MV-4-11 (cell line): ENCODE data around the gene INHA.

Experiments used
- DNase-seq: peaks from one replicate; lab custom pipeline; 2025; lab: John Stamatoyannopoulos, UW

The INHA gene

DNA sequence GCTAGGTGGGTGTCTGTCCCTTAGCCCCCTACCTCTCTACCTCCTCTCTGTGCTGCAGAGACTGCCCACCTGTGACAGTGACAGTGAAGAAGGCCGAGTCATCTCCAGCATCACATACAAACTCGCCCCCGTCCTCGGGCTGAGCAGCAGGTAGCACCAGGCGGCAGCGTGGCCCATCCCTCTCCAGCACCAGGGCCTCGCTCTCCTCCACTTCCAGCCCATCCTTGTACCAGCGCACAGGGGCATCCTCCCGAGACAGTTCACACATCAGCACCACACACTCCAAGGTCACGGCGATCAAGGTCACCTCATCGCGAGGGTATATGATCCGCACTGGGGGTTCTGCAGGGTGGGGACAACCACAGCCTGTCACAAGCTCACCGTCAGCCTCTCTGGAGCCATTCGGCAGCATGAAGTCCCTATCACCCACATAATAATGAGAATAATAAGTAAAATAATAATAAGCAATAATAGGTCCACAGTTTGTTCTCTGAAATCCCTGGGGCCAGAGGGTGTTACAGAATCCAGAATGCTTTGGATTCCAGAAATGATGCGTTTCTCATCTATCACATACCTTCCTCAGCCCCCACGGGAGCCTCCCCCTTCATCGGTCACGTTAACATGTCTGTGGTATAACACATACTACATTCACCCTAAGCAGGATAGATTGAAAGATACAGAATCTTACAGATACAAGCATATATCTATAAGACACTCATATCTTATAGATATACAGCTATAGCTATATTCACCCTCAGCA, 12.8 kb upstream of the INHA start:
- DNase-seq: no peak

- DNase-seq: no peak
These were observed 11.8 kb upstream of the INHA start for GRCh38 chr2:219560037-219560892.

- no peak for DNase-seq
These were observed 11.3 kb upstream of the INHA start for GRCh38 chr2:219560893-219561178.

DNA sequence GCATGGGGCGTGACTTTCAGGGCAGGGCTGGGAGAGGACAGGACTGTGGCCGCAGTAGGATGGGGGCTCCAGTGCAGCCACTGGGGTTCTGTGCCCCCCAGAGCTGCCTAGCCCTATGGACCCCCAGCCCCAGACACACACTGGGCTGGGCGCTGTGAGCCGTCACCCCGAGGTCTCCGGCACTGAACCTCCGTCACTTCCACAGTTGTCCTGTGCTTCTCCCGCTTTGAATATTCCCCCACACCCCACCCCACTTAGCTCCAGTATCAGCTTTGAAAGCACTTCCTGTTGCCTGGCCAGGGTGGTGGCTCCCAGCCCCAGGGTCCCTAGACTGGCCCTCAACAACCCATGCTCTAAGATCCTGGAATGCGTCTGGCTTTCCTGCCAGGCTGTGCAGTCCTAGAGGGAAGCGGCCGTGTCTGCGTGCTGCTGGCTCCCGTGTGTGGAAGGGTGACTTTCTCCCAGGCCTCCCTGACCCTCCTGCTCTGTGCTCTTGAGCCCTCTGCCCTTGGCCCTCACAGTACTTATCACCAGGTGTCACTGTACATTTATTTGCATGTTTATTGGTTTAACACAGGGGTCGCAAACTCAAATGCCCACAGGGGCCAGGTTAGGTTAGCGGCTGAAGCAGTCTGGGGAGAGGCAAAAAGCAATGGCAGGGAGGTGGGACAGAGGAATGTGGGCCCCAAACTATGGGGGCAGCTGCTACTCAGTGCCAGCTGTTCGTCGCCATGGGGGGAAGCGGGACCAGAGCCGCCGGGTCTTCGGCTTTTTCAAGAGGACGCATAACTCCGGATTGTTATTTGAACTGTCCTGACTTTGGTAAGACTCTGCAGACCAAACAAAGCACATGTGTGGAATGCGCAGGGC, 10.7 kb upstream of the INHA start:
- no peak for DNase-seq

GRCh38 chr2:219562049-219563020, 9.8 kb upstream of the INHA start:
- no peak for DNase-seq

DNA sequence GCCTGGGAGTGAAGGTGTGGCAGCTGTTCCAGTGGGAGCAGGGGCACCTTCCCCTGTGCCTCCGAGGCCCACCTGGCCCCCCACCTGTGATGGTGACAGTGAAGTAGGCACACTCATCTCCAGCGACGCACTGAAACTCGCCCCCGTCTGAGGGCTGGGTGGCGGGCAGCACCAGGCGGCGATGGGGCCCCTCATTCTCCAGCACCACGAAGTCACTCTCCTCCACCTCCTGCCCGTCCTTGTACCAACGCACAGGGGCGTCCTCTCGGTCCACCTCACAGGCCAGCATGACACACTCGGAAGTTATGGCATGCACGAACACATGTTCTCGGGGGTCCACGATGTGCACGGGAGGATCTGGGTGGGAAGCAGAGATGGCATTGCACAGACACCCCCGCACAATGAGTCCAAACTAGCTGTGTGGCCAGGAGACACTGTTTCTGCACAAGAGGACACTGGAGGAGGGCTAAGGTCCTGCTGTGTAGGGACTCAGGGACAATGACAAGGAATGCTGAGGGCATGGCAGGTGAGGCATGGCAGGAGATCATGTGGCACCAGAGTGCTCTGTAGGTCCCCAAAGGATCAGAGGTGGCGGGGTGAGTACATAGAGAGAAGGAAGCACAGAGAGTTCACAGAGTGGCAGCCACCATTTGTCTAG, 8.7 kb upstream of the INHA start:
- no peak for DNase-seq

GRCh38 chr2:219565130-219566080, 6.7 kb upstream of the INHA start:
- no peak for DNase-seq

GRCh38 chr2:219566640-219567039, 5.5 kb upstream of the INHA start:
- DNase-seq: no peak

- DNase-seq: no peak
These were observed 5.0 kb upstream of the INHA start for GRCh38 chr2:219567131-219567530.

- DNase-seq: no peak
These were observed 4.2 kb upstream of the INHA start for GRCh38 chr2:219567791-219568361.

- no peak for DNase-seq
These were observed 3.1 kb upstream of the INHA start for GRCh38 chr2:219569041-219569440.

DNA sequence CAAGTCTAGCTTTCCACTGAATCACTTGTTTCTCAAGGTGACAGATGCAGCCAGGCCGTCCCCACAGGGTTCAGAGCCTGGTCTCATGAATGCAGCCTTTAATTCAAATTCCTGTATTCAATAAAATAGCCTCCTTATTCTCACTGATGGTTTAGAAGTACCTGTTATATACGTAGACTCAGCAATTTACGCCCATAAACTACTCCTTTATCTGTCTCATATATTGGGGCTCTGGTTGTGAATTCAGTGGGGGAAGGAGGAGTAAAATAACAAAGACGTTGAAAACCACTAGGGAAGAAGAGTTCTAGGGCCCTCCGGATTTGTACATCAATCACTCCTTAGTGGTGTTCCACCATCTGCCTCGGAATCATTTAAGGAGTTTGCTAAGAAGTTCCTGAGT, 2.5 kb upstream of the INHA start:
- no peak for DNase-seq

DNA sequence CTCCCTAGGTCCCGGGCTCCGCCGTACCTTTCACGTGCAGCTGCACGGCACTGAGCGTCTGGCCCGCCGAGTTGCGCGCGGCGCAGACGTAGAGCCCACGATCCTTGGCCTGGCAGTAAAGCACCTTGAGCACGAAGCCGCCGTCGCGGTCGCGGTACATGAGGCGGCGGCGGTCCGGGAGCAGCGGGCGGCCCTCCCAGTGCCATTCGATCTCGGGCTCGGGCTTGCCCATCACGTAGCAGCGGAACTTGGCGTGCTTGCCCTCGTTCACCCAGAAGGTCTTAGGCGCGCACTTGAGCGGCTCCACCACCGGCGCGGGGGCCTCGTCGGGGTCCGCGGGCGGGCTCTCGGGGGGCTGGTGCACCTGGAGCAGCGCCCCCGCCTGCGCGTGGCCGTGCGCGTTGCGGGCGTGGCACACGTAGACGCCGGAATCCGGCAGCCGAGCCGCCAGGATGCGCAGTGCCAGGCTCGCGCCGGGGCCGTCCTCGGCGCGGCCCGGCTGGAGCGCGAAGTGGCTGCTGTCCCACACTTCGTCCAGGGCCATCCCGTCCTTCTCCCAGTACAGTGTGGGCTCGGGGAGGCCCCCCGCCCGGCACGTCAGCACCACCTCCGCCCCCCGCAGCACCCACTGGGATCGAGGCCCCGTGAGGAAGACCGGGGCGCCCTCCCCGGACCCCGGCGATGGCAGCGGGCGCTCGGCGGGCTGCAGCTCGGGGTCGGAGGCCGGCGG, 1.8 kb upstream of the INHA start:
- DNase-seq: no peak

DNA sequence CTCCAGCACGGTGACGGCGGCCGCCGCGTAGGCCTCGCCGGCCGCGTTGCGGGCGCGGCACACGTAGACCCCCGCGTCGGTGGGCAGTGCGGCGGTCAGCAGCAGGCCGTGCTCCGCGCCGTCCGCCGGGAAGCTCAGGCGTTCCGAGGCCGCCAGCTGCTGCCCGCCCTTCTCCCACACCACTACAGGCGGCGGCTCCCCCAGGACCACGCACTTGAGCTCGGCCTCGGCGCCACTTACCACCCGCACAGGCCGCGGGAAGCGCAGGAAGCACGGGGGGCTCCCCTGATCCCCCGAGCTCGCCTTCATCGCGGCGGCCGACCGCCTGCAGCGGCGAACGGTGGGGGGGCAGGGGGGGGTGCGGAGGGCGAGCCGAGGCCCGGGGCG, 1.2 kb upstream of the INHA start:
- no peak for DNase-seq

DNA sequence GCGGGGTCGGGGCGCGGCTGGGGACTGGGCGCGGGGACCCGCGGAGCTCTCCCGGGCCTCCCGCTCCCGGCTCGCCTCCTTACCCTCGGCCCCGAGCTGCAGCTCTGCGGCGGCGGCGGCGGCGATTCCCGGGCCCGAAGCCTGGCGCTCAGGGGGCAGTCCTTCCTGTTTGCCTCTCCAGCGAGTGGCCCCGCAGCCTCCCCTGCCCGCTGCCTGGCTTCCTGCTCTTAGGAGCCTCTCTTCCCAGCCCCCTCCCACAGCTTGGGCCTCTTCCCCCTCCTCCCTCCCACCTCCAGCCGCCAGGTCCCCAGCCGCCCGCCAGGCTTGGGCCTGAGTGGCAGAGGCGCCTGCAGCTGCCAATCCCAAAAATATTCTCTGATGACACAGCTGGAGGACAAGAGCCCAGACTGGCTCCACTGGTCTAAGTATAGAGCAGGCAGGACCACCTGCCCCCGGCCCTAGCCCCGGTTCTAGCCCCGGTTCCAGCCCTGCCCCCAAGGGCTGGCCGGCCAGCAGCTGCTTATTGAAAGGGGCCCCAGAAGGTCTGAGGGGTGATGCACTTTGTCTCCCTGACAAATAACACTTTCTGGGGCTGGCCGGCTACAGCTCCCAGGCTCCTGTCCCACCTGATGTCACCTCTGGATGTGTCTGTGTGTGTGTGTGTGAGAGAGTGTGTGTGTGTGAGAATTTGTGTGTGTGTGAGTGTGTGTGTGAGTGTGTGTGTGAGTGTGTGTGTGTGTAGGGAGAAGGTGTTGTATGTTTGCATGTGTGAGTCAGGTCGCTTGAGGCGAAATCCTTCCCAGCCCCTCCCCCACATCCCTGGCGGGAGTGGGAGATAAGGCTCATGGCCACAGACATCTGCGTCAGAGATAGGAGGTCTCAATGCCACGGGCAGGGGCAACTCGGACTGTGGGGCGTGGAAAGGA, 536 bp upstream of the INHA start, which contains the start of gene OBSL1:
Gene OBSL1, minus strand, starts transcription at position 229 of the 926 bp plus-strand sequence. CDS start 307 bp downstream, outside the sequence.
- peak; percentile 31 for DNase-seq

- DNase-seq: no peak
These were observed 1.1 kb downstream of the INHA start for GRCh38 chr2:219573166-219573565.
